ENCODE measurements around the gene KLHL5.

- TF ChIP-seq EZH2 (IDR thresholded peaks at IDR 0.05): no peak
- TF ChIP-seq FOXP2 (optimal IDR thresholded peaks at IDR 0.05; ENCODE audit: control extremely low read depth, extremely low read length, insufficient read depth): no peak
- no peak for TF ChIP-seq POLR2AphosphoS5 (IDR thresholded peaks at IDR 0.05; ENCODE audit: borderline replicate concordance, low read depth, low read length)
These were observed 32.0 kb upstream of the KLHL5 start for GRCh38 chr4:39029752-39030694.
